GM13977 (cell line): ENCODE data around the gene RAPGEF2.

Experiments used
- DNase-seq: peaks from one replicate; pipeline ENCODE4 v3.0.0; 2012; ENCODE audit warnings: low spot score
- CTCF ChIP-seq: IDR thresholded peaks from 2 replicates; pipeline ENCODE4 v1.5.1; 2012; ENCODE audit warnings: mild to moderate bottlenecking, control low read depth; ENCODE audit not compliant: insufficient read depth; ENCODE audit errors: extremely low read depth, missing control alignments
- in situ Hi-C: fragments of 300-500 bp; cut with MboI; formaldehyde crosslinking; loops from one replicate; pipeline ENCODE4 v1.12.0; 2022; ENCODE audit warnings: low sequenced_read_pairs, low pct_unique_long_range_greater_than_20kb, mixed read lengths, inconsistent platforms; ENCODE audit not compliant: unreplicated experiment

Gene RAPGEF2

GRCh38 chr4:159150821-159151390 is 48.0 kb downstream of the RAPGEF2 start:
- no peak for TF ChIP-seq CTCF
- DNase-seq: no peak
- in situ Hi-C loops: no loop called here

DNA sequence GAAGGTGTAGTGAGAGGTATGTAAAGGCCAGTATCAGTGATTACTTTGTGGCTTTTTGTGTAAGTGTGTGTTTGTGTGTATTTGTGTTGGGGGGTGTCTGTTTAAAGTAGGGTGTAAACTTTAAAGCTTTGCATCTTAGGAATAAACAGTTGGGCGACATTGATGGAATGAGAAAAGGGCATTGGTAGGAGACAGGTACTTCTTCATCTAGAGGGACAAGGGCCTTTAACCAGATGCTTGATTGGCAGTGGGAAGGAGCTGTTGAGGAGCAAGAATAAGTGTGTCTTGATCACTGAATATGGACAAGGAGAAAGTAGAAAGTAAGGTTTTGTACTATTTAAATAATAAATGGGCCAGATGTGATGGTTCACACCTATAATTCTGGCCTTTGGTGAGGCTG is 48.8 kb downstream of the RAPGEF2 start:
- in situ Hi-C loops: no loop called here
- TF ChIP-seq CTCF: no peak
- DNase-seq: no peak

GRCh38 chr4:159152181-159152580 is 49.3 kb downstream of the RAPGEF2 start:
- TF ChIP-seq CTCF: no peak
- in situ Hi-C loops: no loop called here
- no peak for DNase-seq

GRCh38 chr4:159153669-159154068 is 50.8 kb downstream of the RAPGEF2 start:
- no peak for DNase-seq
- in situ Hi-C loops: no loop called here
- no peak for TF ChIP-seq CTCF

DNA sequence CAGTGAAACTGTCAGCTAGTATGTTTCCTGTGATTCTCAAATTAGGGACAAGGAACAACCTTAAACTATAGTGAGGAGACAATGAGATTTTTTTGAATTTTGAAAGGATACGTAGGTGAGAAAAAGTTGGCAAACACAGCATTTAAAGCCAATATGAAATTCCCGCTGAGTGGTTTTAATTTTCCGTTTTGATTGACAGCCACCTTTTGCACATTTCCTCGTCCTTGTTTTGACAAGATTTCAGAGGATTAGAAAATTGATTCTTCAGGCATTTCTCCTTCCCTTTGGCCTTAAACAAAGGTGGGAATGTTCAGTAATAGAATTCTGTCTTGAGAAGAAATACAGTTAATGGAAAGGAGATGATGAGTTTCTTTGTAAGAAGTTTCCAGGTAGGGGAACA is 52.2 kb downstream of the RAPGEF2 start:
- no peak for DNase-seq
- no peak for TF ChIP-seq CTCF
- in situ Hi-C loops: no loop called here

GRCh38 chr4:159158083-159158617 is 55.3 kb downstream of the RAPGEF2 start:
- no peak for DNase-seq
- no peak for TF ChIP-seq CTCF
- in situ Hi-C loops: no loop called here
